ENCODE data around the gene IGF2BP2.

DNA sequence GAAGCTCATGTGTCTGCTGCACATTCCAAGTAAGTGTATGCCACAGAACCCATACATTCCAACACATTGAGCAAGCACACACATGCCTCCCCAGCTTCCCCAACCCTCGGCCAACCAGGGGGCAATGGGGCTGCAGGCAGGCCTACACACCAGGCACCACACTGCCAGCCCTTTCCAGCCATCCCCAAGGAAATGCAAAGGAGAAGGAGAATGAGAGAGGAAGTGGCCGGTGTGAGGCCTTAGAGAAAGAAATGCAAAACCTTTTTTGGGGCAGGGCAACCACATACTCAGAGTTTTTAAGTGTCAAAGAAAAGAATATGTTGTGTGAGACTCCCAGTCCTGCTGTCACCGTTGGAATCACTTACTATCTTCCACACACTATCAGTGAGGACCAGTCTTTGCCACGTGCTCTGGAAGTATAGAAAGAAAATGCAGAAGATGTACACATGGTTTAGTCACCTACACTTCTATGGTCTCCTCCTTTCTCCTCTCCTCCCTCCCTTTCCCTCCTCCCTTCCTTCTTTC is 11.1 kb downstream of the IGF2BP2 start:
- no peak for TF ChIP-seq FOS (IDR thresholded peaks at IDR 0.05; ENCODE audit: low read depth, low read length)
- TF ChIP-seq, protein P1, sequence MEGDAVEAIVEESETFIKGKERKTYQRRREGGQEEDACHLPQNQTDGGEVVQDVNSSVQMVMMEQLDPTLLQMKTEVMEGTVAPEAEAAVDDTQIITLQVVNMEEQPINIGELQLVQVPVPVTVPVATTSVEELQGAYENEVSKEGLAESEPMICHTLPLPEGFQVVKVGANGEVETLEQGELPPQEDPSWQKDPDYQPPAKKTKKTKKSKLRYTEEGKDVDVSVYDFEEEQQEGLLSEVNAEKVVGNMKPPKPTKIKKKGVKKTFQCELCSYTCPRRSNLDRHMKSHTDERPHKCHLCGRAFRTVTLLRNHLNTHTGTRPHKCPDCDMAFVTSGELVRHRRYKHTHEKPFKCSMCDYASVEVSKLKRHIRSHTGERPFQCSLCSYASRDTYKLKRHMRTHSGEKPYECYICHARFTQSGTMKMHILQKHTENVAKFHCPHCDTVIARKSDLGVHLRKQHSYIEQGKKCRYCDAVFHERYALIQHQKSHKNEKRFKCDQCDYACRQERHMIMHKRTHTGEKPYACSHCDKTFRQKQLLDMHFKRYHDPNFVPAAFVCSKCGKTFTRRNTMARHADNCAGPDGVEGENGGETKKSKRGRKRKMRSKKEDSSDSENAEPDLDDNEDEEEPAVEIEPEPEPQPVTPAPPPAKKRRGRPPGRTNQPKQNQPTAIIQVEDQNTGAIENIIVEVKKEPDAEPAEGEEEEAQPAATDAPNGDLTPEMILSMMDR (conservative IDR thresholded peaks at IDR 0.05; ENCODE audit: low read depth, low read length), result no peak
